Fibroblast of villous mesenchyme (primary cell): ENCODE measurements around the gene METTL18. TPM values are rescaled to one million over a fixed set of nuclear protein-coding genes. Genes with fewer than 3 reads are reported as not detected.

Experiments
- DNase-seq: peaks from one replicate; pipeline ENCODE4 v3.0.0-alpha.2; 2010; ENCODE audit warnings: low read depth
- H3K4me3 ChIP-seq: 2 replicates; pipeline ENCODE4 v1.5.1; 2011; ENCODE audit warnings: low read depth, mild to moderate bottlenecking, low read length
- total RNA-seq: library from RNA; depleted of rRNA; stranded (reverse); fragments of >200 nt; gene quantifications from 2 replicates; pipeline ENCODE4 v1.2.3, GENCODE V29; 2012
- TF ChIP-seq, protein P1 (sequence below): IDR thresholded peaks from 2 replicates; pipeline ENCODE4 v1.5.1; 2012; ENCODE audit warnings: low read depth, mild to moderate bottlenecking, low read length; ENCODE audit not compliant: insufficient read depth

Gene METTL18
- total RNA-seq, 1 donor: 6.5 TPM

DNA sequence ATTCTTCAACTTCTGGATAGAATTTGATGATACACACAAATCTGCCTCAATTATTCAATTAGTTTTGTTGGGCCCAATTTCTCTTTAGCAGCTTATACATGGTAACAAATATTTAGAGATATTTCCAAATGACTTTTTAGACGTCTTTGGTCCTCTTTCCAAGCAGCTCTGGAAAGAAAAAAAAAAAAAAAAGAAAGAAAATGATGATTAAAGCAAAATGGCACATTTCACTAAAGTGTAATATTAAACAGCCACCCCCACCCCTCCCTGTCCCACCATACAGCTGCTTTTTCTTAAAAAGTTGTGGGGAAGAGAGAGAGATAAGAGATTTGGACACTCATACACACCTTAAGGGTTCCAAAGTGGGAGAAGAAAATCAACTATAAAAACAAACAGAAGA is 977 bp downstream of the METTL18 start:
- TF ChIP-seq, protein P1, sequence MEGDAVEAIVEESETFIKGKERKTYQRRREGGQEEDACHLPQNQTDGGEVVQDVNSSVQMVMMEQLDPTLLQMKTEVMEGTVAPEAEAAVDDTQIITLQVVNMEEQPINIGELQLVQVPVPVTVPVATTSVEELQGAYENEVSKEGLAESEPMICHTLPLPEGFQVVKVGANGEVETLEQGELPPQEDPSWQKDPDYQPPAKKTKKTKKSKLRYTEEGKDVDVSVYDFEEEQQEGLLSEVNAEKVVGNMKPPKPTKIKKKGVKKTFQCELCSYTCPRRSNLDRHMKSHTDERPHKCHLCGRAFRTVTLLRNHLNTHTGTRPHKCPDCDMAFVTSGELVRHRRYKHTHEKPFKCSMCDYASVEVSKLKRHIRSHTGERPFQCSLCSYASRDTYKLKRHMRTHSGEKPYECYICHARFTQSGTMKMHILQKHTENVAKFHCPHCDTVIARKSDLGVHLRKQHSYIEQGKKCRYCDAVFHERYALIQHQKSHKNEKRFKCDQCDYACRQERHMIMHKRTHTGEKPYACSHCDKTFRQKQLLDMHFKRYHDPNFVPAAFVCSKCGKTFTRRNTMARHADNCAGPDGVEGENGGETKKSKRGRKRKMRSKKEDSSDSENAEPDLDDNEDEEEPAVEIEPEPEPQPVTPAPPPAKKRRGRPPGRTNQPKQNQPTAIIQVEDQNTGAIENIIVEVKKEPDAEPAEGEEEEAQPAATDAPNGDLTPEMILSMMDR: no peak
- peak overlapping the region; percentile 76 for H3K4me3 ChIP-seq
- no peak for DNase-seq

DNA sequence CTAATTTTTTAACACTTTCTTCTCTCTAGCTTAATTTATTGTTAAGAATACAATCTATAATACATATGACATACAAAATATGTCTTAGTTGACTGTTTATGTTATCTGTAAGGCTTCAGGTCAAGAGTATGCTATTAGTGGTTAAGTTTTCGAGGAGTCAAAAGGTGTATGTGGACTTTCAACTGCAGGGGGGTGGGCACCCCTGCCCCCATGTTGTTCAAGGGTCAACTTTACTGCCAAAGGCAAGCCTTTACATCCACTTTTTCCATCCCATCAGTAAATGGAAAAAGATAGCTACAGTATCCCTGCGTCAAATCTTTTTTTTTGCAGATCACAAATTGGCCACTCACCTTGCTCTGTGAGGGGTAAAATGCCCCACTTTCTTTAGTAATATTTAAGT is 6.3 kb downstream of the METTL18 start:
- TF ChIP-seq, protein P1: no peak
- no peak for DNase-seq
- no peak overlapping the region for H3K4me3 ChIP-seq

DNA sequence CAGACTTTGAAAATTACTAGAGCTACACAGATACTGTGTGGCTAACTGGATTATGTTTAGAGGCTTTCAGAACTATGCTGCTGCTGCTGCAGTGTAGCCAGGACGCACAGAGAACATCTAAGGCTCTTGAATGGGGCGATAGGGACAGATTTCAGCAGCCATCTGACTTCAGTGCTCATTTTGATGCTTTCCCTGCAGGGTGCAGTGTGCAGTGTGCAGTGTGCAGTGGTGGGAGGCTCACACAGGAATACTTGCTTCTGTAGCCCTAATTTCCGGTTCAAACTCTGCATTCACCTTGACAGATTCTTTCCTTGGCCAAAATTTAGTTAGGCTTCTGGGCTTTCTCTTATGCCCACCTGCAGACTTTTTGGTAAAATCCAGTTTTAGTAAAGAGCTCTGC is 7.7 kb downstream of the METTL18 start:
- H3K4me3 ChIP-seq: no peak overlapping the region
- no peak for DNase-seq

DNA sequence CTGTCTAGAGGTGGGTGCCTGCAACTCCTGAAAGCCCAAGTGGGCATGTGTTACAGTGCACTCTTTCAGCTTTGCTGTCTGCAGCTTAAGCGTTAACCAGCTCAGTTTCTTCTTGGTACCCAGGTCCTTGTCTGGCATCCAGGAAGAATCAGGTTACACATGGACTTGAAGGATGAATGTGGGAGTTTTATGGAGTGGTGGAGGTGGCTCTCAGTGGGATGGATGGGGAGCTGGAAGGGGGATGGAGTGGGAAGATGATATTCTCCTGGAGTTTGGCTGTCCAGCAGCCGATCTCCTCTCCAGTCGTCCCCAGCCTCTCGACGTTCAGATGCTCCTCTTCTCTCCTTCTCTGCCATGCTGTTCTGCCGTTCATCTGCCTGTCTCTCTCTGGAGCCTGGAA is 9.4 kb downstream of the METTL18 start:
- DNase-seq: no peak
- H3K4me3 ChIP-seq: no peak overlapping the region
- TF ChIP-seq, protein P1: no peak

More for the DNA sequence above, 7.7 kb downstream of the METTL18 start:
- TF ChIP-seq, protein P1: no peak

DNA sequence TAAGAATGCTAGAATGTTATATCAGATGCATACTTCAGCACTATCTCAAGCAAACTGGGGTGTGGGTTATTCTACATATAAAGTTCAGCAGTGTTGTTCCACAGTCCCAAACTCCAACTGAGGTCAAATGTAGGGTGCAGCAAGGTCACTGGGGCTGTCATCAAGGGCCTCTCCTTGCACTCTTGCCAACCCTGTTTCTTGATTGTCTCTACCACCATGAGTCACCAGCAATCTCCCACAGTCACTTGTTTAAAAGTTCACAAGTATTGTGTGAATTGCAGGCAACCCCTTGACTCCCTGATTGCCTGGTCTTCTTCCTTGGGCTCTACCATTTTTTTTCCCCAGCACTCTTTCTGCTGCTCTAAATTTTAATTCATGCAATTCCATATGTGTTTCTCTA is 10.6 kb downstream of the METTL18 start:
- DNase-seq: no peak
- TF ChIP-seq, protein P1: no peak
- H3K4me3 ChIP-seq: no peak overlapping the region

DNA sequence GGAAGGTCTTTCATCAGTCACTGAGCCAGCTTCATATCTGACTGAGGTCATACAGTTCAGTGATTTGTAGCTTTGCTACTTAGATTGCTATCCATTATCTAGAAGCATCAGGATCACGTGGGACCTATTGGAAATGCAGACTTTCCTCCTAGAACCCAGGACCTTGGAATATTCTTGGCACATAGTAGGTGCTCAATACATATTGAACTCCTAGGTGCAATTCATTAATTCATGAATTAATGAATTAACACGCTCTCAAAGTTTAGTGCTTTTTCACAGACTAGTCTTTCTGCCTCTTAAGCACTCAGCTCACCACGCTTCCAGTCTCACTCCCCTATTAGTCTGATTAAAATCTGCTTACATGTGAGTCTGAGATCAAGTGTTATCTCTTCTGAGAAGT is 12.1 kb downstream of the METTL18 start:
- TF ChIP-seq, protein P1: no peak
- DNase-seq: no peak
- H3K4me3 ChIP-seq: no peak overlapping the region

DNA sequence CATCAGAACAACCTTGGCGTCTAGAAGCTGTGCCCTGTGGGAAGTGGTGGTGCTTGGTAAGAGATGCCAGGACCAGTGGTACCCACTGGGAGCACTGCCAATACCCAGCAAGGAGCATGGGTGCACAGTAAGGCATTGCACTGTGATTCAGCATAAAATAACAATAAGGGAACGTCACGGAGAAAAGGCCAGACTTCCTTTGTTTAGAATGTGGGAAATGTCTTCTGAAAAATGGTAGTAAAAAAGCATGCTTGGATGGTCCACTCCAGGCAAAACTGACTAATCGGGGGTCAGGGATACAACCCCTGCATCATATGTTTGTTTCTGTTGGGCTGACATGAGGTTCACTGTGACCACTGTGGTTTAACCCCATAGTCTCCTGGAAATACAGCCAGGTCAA is 14.7 kb downstream of the METTL18 start:
- DNase-seq: peak; percentile 25
- H3K4me3 ChIP-seq: no peak overlapping the region
- TF ChIP-seq, protein P1: no peak
